HAP-1 (cell line): Measurements from ENCODE around the gene PTGER1.

Experiments
- DNase-seq, 2 experiments: peaks; one replicate each; pipeline ENCODE4 v3.0.0-alpha.2; 2016 to 2020; ENCODE audit warnings: low spot score in 2 of 2
- H3K27me3 ChIP-seq: fragments of 250-450 bp; sonication (Bioruptor Pico); 2 replicates; pipeline ENCODE4 v1.5.1; 2020; ENCODE audit warnings: low read depth, mild to moderate bottlenecking, moderate library complexity
- H3K36me3 ChIP-seq: fragments of 250-450 bp; sonication (Bioruptor Pico); replicated peaks from 2 replicates; pipeline ENCODE4 v1.5.1; 2020; ENCODE audit warnings: mild to moderate bottlenecking
- H3K4me1 ChIP-seq: fragments of 250-450 bp; sonication (Bioruptor Pico); 2 replicates; pipeline ENCODE4 v1.5.1; 2020; ENCODE audit warnings: mild to moderate bottlenecking
- H3K4me3 ChIP-seq: fragments of 250-450 bp; sonication (Bioruptor Pico); 2 replicates; pipeline ENCODE4 v1.5.1; 2020; ENCODE audit warnings: mild to moderate bottlenecking, moderate library complexity
- H3K9me3 ChIP-seq: fragments of 250-450 bp; sonication (Bioruptor Pico); 2 replicates; pipeline ENCODE4 v1.5.1; 2020; ENCODE audit warnings: mild to moderate bottlenecking, moderate library complexity
- in situ Hi-C: fragments of 300-500 bp; cut with MboI; formaldehyde crosslinking; loops from 3 replicates; pipeline ENCODE4 v1.14.3; 2020; ENCODE audit warnings: low sequenced_read_pairs, inconsistent platforms, mixed read lengths

PTGER1 gene

GRCh38 chr19:14494411-14494810 is 19.3 kb upstream of the PTGER1 start:
- peak overlapping the region; percentile 55 for H3K4me3 ChIP-seq
- peaks cover 5% of the 10 kb centered on the region for H3K4me1 ChIP-seq
- no peak for DNase-seq
- no peaks in the 10 kb centered on the region for H3K27me3 ChIP-seq
- peaks cover 12% of the 10 kb centered on the region for H3K36me3 ChIP-seq
- no peaks in the 10 kb centered on the region for H3K9me3 ChIP-seq
- in situ Hi-C loops: no loop called here

- Histone ChIP-seq H3K27me3 (no peaks in the 10 kb centered on the region), H3K36me3 (peaks cover 21% of the 10 kb centered on the region), H3K4me3 (no peak overlapping the region), H3K9me3 (no peaks in the 10 kb centered on the region), H3K4me1 (peaks cover 5% of the 10 kb centered on the region)
- no peak for DNase-seq
- in situ Hi-C loops: no loop called here
Measured at GRCh38 chr19:14492756-14493337, 17.7 kb upstream of the PTGER1 start.

- no peaks in the 10 kb centered on the region for H3K27me3 ChIP-seq
- no peak for DNase-seq
- H3K4me3 ChIP-seq: no peak overlapping the region
- H3K9me3 ChIP-seq: no peaks in the 10 kb centered on the region
- H3K4me1 ChIP-seq: no peaks in the 10 kb centered on the region
- H3K36me3 ChIP-seq: peaks cover 23% of the 10 kb centered on the region
- in situ Hi-C loops: no loop called here
Measured at GRCh38 chr19:14487370-14488125, 12.4 kb upstream of the PTGER1 start.

- H3K9me3 ChIP-seq: no peaks in the 10 kb centered on the region
- no peak overlapping the region for H3K4me3 ChIP-seq
- in situ Hi-C loops: no loop called here
- no peak for DNase-seq
- no peaks in the 10 kb centered on the region for H3K27me3 ChIP-seq
- H3K36me3 ChIP-seq: peaks cover 29% of the 10 kb centered on the region
- H3K4me1 ChIP-seq: no peaks in the 10 kb centered on the region
Measured at GRCh38 chr19:14482172-14482941, 7.2 kb upstream of the PTGER1 start.

GRCh38 chr19:14480700-14481079 is 5.5 kb upstream of the PTGER1 start:
- DNase-seq: no peak
- Histone ChIP-seq H3K27me3 (no peaks in the 10 kb centered on the region), H3K9me3 (no peaks in the 10 kb centered on the region), H3K4me3 (no peak overlapping the region), H3K36me3 (peaks cover 29% of the 10 kb centered on the region), H3K4me1 (no peaks in the 10 kb centered on the region)
- in situ Hi-C loops: no loop called here

- 0 out of 2 replicates have a peak, but pooled peaks cover 2% of the 10 kb centered on the region for H3K4me1 ChIP-seq
- DNase-seq: peak; percentile 52 to 80
- peaks cover 29% of the 10 kb centered on the region for H3K36me3 ChIP-seq
- H3K27me3 ChIP-seq: no peaks in the 10 kb centered on the region
- no peaks in the 10 kb centered on the region for H3K9me3 ChIP-seq
- H3K4me3 ChIP-seq: no peak overlapping the region
- in situ Hi-C loops: no loop called here
Measured at GRCh38 chr19:14479975-14480699, 5.0 kb upstream of the PTGER1 start.

- H3K36me3 ChIP-seq: peaks cover 29% of the 10 kb centered on the region
- H3K4me1 ChIP-seq: 0 out of 2 replicates have a peak, but pooled peaks cover 2% of the 10 kb centered on the region
- no peaks in the 10 kb centered on the region for H3K9me3 ChIP-seq
- H3K4me3 ChIP-seq: no peak overlapping the region
- H3K27me3 ChIP-seq: no peaks in the 10 kb centered on the region
- in situ Hi-C loops: no loop called here
- DNase-seq: no peak
Measured at GRCh38 chr19:14479309-14479974, 4.3 kb upstream of the PTGER1 start.

- H3K9me3 ChIP-seq: no peaks in the 10 kb centered on the region
- 0 out of 2 replicates have a peak, but pooled peaks cover 2% of the 10 kb centered on the region for H3K4me1 ChIP-seq
- H3K27me3 ChIP-seq: no peaks in the 10 kb centered on the region
- peaks cover 29% of the 10 kb centered on the region for H3K36me3 ChIP-seq
- no peak for DNase-seq
- in situ Hi-C loops: no loop called here
- no peak overlapping the region for H3K4me3 ChIP-seq
Measured at GRCh38 chr19:14478113-14478545, 3.0 kb upstream of the PTGER1 start.

- H3K4me1 ChIP-seq: peaks cover 2% of the 10 kb centered on the region; the same call in 1 of the 2 replicates
- in situ Hi-C loops: no loop called here
- no peaks in the 10 kb centered on the region for H3K9me3 ChIP-seq
- DNase-seq: no peak
- H3K36me3 ChIP-seq: peaks cover 29% of the 10 kb centered on the region
- no peak overlapping the region for H3K4me3 ChIP-seq
- no peaks in the 10 kb centered on the region for H3K27me3 ChIP-seq
Measured at GRCh38 chr19:14477418-14478112, 2.4 kb upstream of the PTGER1 start.

- Histone ChIP-seq H3K4me3 (no peak overlapping the region), H3K36me3 (peaks cover 29% of the 10 kb centered on the region), H3K4me1 (peaks cover 7% of the 10 kb centered on the region), H3K9me3 (no peaks in the 10 kb centered on the region), H3K27me3 (no peaks in the 10 kb centered on the region)
- no peak for DNase-seq
- in situ Hi-C loops: no loop called here
Measured at GRCh38 chr19:14476673-14477401, 1.7 kb upstream of the PTGER1 start.

- H3K36me3 ChIP-seq: peaks cover 29% of the 10 kb centered on the region
- H3K9me3 ChIP-seq: no peaks in the 10 kb centered on the region
- H3K4me3 ChIP-seq: no peak overlapping the region
- in situ Hi-C loops: no loop called here
- H3K4me1 ChIP-seq: peaks cover 7% of the 10 kb centered on the region
- H3K27me3 ChIP-seq: no peaks in the 10 kb centered on the region
- DNase-seq: no peak
Measured at GRCh38 chr19:14476327-14476672, 1.1 kb upstream of the PTGER1 start.

- in situ Hi-C loops: no loop called here
- Histone ChIP-seq H3K27me3 (no peaks in the 10 kb centered on the region), H3K36me3 (peaks cover 27% of the 10 kb centered on the region), H3K4me1 (peaks cover 7% of the 10 kb centered on the region), H3K4me3 (no peak overlapping the region), H3K9me3 (no peaks in the 10 kb centered on the region)
- DNase-seq: no peak
Measured at GRCh38 chr19:14474827-14475226, 327 bp downstream of the PTGER1 start.
